SK-N-SH treated with all-trans-retinoic acid at 6 μM for 48 hours (cell line): Measurements from ENCODE around the gene ARAP2.

Experiments used
- GLIS3 ChIP-seq: fragments of 250-450 bp; sonication (Bioruptor Pico); IDR thresholded peaks from 2 replicates; pipeline ENCODE4 v1.5.0; 2020; ENCODE audit warnings: mild to moderate bottlenecking, moderate library complexity
- OSR1 ChIP-seq: fragments of 250-450 bp; sonication (Bioruptor Pico); IDR thresholded peaks from 2 replicates; pipeline ENCODE4 v1.8.0; 2022; ENCODE audit warnings: moderate library complexity, mild to moderate bottlenecking, inconsistent platforms
- POU6F1 ChIP-seq: fragments of 250-450 bp; sonication (Bioruptor Pico); IDR thresholded peaks from 2 replicates; pipeline ENCODE4 v1.8.0; 2021; ENCODE audit warnings: low read depth, mild to moderate bottlenecking, moderate library complexity, borderline replicate concordance
- RARB ChIP-seq: fragments of 250-450 bp; sonication (Bioruptor Pico); IDR thresholded peaks from 2 replicates; pipeline ENCODE4 v1.8.0; 2021; ENCODE audit warnings: mild to moderate bottlenecking, moderate library complexity
- TOX ChIP-seq: fragments of 250-450 bp; sonication (Bioruptor Pico); IDR thresholded peaks from 2 replicates; pipeline ENCODE4 v1.8.0; 2021; ENCODE audit warnings: mild to moderate bottlenecking, moderate library complexity, borderline replicate concordance
- ZFP3 ChIP-seq: fragments of 250-450 bp; sonication (Bioruptor Pico); IDR thresholded peaks from 2 replicates; pipeline ENCODE4 v1.5.0; 2020; ENCODE audit warnings: mild to moderate bottlenecking, moderate library complexity
- ZNF8 ChIP-seq: fragments of 450-650 bp; formaldehyde crosslinking; IDR thresholded peaks from 2 replicates; pipeline ENCODE4 v1.5.0; 2020; ENCODE audit warnings: mild to moderate bottlenecking, moderate library complexity
- TF ChIP-seq, protein P1 (sequence below): fragments of 250-450 bp; sonication (Bioruptor Pico); IDR thresholded peaks from 2 replicates; pipeline ENCODE4 v1.8.0; 2020; ENCODE audit warnings: mild to moderate bottlenecking, moderate library complexity, borderline replicate concordance

DNA sequence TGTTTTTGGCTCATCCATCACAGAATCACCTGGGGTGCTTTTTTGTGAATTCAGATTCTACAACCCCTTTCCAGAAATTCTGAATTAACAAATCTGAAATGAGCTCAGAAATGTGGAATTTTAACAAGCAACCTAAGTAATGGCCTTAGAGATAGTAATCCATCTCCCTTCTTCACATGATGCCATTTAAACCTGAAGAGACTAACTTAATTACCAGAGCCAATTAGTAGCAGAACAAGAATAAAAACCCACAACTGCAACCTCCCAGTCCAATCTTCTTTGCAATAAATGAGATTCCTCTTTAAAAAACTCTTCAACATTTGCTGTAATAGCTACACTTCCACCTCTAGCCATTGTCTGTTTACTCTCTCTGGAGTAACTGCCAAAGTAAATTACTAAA, 69.7 kb downstream of the ARAP2 start:
- TF ChIP-seq OSR1 (CRISPR knock-in tag), result no peak
- no peak for TF ChIP-seq TOX (CRISPR knock-in tag)
- TF ChIP-seq, protein P1, sequence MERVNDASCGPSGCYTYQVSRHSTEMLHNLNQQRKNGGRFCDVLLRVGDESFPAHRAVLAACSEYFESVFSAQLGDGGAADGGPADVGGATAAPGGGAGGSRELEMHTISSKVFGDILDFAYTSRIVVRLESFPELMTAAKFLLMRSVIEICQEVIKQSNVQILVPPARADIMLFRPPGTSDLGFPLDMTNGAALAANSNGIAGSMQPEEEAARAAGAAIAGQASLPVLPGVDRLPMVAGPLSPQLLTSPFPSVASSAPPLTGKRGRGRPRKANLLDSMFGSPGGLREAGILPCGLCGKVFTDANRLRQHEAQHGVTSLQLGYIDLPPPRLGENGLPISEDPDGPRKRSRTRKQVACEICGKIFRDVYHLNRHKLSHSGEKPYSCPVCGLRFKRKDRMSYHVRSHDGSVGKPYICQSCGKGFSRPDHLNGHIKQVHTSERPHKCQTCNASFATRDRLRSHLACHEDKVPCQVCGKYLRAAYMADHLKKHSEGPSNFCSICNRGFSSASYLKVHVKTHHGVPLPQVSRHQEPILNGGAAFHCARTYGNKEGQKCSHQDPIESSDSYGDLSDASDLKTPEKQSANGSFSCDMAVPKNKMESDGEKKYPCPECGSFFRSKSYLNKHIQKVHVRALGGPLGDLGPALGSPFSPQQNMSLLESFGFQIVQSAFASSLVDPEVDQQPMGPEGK, result no peak
- no peak for TF ChIP-seq ZFP3
- TF ChIP-seq POU6F1 (CRISPR knock-in tag), result no peak
- TF ChIP-seq RARB (CRISPR knock-in tag), result no peak
- TF ChIP-seq ZNF8 (CRISPR knock-in tag), result no peak
- no peak for TF ChIP-seq GLIS3
